ENCODE measurements around the gene GSX2. TPM values are rescaled to one million over a fixed set of nuclear protein-coding genes. Genes with fewer than 3 reads are reported as not detected.

Gene GSX2
- total and polyA plus RNA-seq, 2 of the 8 experiments (the other 6 are each of a cell fraction or from before 2014, with no cell fraction given) = not detected

DNA sequence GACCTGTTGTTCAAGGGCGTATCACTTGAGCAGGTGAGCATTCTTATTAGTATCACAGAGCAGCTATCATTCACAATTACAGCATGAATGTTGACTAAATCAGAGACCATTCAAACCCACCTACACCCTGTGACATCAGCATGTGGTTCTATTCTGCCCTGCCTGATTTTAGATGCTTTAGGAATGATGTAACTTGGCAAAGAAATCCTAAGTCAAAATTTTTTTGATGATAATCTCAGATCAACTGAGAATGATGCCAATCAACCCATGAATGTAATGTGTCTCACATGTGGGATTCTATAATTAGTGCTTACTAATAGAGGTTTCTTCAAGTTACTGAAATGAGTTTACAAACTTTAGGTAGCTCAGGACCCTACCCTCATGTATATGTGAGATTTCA is 22.2 kb upstream of the GSX2 start:
- no peak overlapping the region for H2BK120ac ChIP-seq (replicated peaks; ENCODE audit: low read depth, low read length)
- no peaks in the 10 kb centered on the region for H3K23me2 ChIP-seq (ENCODE audit: low read depth, low read length)
- no peaks in the 10 kb centered on the region for H3K4me1 ChIP-seq (replicated peaks in 1 of 4; ENCODE audit: control insufficient read depth in 3 of 4, insufficient read depth in 4 of 4, low read length in 3 of 4)
- no peaks in the 10 kb centered on the region for H3K9me3 ChIP-seq (ENCODE audit: insufficient read depth in 2 of 2, low read depth in 1 of 2, low read length in 1 of 2)
- no peak overlapping the region for H2BK15ac ChIP-seq (ENCODE audit: low read length)
- ChIA-PET CTCF (ENCODE audit: partially characterized antibody) (interaction anchor here (0.9 kb wide), 1 partner anchor 10 kb away, joined by 3 read pairs; no protein-coding TSS in a partner anchor), POLR2A (ENCODE audit: partially characterized antibody) (interaction anchor here (0.6 to 1.3 kb wide), 2 partner anchors 11 to 48 kb away, joined by 3 read pairs; no protein-coding TSS in a partner anchor)
- no peaks in the 10 kb centered on the region for H4K20me1 ChIP-seq (replicated peaks in 1 of 2; ENCODE audit: control insufficient read depth in 1 of 2, insufficient read depth in 2 of 2, low read length in 2 of 2)
- no peak overlapping the region for H2AFZ ChIP-seq (ENCODE audit: low read length)
- H3K27me3 ChIP-seq (replicated peaks in 1 of 4; ENCODE audit: control insufficient read depth in 3 of 4, extremely low read depth in 1 of 4, insufficient read depth in 3 of 4, low read length in 3 of 4) = no peaks in the 10 kb centered on the region
- H3K4me3 ChIP-seq (ENCODE audit: extremely low read depth in 1 of 4, insufficient read depth in 2 of 4, low read depth in 3 of 4, low read length in 4 of 4) = no peak overlapping the region
- no peak overlapping the region for H2BK5ac ChIP-seq (ENCODE audit: low read depth, low read length)
- DNase-seq (ENCODE audit: low read depth in 1 of 2, low spot score in 2 of 2) = no peak
- no peak overlapping the region for H2BK12ac ChIP-seq (ENCODE audit: low read depth, low read length)
- no peak overlapping the region for H3K9ac ChIP-seq (replicated peaks in 1 of 4; ENCODE audit: extremely low read depth in 1 of 4, low read depth in 3 of 4, low read length in 3 of 4)
- H3K14ac ChIP-seq (ENCODE audit: insufficient read length) = no peak overlapping the region
- no peak overlapping the region for H3K27ac ChIP-seq (ENCODE audit: low read depth, low read length)
- no peaks in the 10 kb centered on the region for H3K79me2 ChIP-seq (ENCODE audit: control insufficient read depth in 1 of 2, insufficient read depth in 2 of 2, low read length in 2 of 2)
- no peak overlapping the region for H4K8ac ChIP-seq (ENCODE audit: extremely low read depth, insufficient read depth, low read length)
- H2BK20ac ChIP-seq (ENCODE audit: low read length) = no peak overlapping the region
- no peak for TF ChIP-seq CREB1 (IDR thresholded peaks at IDR 0.05)
- TF ChIP-seq ASH2L (IDR thresholded peaks at IDR 0.05; ENCODE audit: low read length) = no peak
- no peak for TF ChIP-seq SP1 (IDR thresholded peaks at IDR 0.05; ENCODE audit: low read depth, low read length)
- no peak overlapping the region for H3K23ac ChIP-seq (ENCODE audit: insufficient read length)
- no peak overlapping the region for H3K56ac ChIP-seq (replicated peaks; ENCODE audit: insufficient read length, low read depth, low read length)
- H4K91ac ChIP-seq (replicated peaks; ENCODE audit: insufficient read length, low read length) = no peak overlapping the region
- no peaks in the 10 kb centered on the region for H3K79me1 ChIP-seq (ENCODE audit: low read depth, low read length)
- 85% methylated on average over 1 of the region's 1 CpG; no CpG with 5 or more reads in 1 of the 2 experiments for WGBS, 2 experiments (ENCODE audit: extremely low coverage in 1 of 2, insufficient coverage in 1 of 2, insufficient read length in 1 of 2, insufficient replicate concordance in 2 of 2, low coverage in 1 of 2, low lambda C conversion rate in 2 of 2, missing lambda C conversion rate in 1 of 2)
- H2AK5ac ChIP-seq (ENCODE audit: low read depth, low read length) = no peak overlapping the region
- H4K5ac ChIP-seq (ENCODE audit: insufficient read length, low read depth, low read length) = no peak overlapping the region
- no peak for FAIRE-seq
- H3K4ac ChIP-seq (replicated peaks; ENCODE audit: insufficient read length, low read depth, low read length) = no peak overlapping the region
- H3K4me2 ChIP-seq (ENCODE audit: insufficient read depth in 1 of 2, low read depth in 2 of 2, low read length in 2 of 2) = no peak overlapping the region
- H3K18ac ChIP-seq (ENCODE audit: extremely low read depth, low read length) = no peak overlapping the region
- no peaks in the 10 kb centered on the region for H3K36me3 ChIP-seq (ENCODE audit: control insufficient read depth in 2 of 4, insufficient read depth in 4 of 4, low read length in 3 of 4)

Measured in H1 (cell line).